ENCODE measurements around the gene RARB. TPM values are rescaled to one million over a fixed set of nuclear protein-coding genes. Genes with fewer than 3 reads are reported as not detected.

RARB gene
- total RNA-seq, 1 experiment from 2014 or later = not detected

- CTCF ChIA-PET = no interaction called here
- Histone ChIP-seq H3F3A (ENCODE audit: low read length, unreplicated experiment) (no peaks in the 10 kb centered on the region), H3K9ac (ENCODE audit: low read length) (no peak overlapping the region), H3K79me2 (ENCODE audit: low read length) (no peaks in the 10 kb centered on the region), H3K4me1 (ENCODE audit: insufficient read depth, low read length) (no peaks in the 10 kb centered on the region), H4K20me1 (ENCODE audit: low read length) (no peaks in the 10 kb centered on the region), H3K9me3 (ENCODE audit: low read length) (no peaks in the 10 kb centered on the region), H3K4me3 (ENCODE audit: low read length) (no peak overlapping the region), H3K36me3 (ENCODE audit: low read depth, low read length) (no peaks in the 10 kb centered on the region), H3K4me2 (ENCODE audit: low read length) (no peak overlapping the region), H2AFZ (ENCODE audit: low read length) (no peak overlapping the region), H3K27me3 (ENCODE audit: low read length) (no peaks in the 10 kb centered on the region), H3K27ac (ENCODE audit: low read length) (no peak overlapping the region), H3K9me2 (replicated peaks; ENCODE audit: low read length) (no peaks in the 10 kb centered on the region)
- TF ChIP-seq EZH2 (IDR thresholded peaks at IDR 0.05; ENCODE audit: low read length, unreplicated experiment) (no peak), EZH2phosphoT487 (IDR thresholded peaks at IDR 0.05; ENCODE audit: borderline replicate concordance, low read length) (no peak)
- TF ChIP-seq, protein P1, sequence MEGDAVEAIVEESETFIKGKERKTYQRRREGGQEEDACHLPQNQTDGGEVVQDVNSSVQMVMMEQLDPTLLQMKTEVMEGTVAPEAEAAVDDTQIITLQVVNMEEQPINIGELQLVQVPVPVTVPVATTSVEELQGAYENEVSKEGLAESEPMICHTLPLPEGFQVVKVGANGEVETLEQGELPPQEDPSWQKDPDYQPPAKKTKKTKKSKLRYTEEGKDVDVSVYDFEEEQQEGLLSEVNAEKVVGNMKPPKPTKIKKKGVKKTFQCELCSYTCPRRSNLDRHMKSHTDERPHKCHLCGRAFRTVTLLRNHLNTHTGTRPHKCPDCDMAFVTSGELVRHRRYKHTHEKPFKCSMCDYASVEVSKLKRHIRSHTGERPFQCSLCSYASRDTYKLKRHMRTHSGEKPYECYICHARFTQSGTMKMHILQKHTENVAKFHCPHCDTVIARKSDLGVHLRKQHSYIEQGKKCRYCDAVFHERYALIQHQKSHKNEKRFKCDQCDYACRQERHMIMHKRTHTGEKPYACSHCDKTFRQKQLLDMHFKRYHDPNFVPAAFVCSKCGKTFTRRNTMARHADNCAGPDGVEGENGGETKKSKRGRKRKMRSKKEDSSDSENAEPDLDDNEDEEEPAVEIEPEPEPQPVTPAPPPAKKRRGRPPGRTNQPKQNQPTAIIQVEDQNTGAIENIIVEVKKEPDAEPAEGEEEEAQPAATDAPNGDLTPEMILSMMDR (conservative IDR thresholded peaks at IDR 0.05; ENCODE audit: low read depth, low read length) = no peak
- no TSS peak for BruUV-seq (replicated peaks)
- intact Hi-C loops (cut with micrococcal nuclease) = loop anchor here (5.0 kb wide), 1 partner anchor 628 kb away; no protein-coding TSS in a partner anchor
- POLR2A ChIA-PET (ENCODE audit: unreplicated experiment) = no interaction called here
- no peak for DNase-seq
- no peak for ATAC-seq
Observed at GRCh38 chr3:25589783-25590258, 161.8 kb downstream of the RARB start.

- no peaks in the 10 kb centered on the region for H3K79me2 ChIP-seq (ENCODE audit: low read length)
- H2AFZ ChIP-seq (ENCODE audit: low read length) = no peak overlapping the region
- no peak overlapping the region for H3K4me2 ChIP-seq (ENCODE audit: low read length)
- intact Hi-C loops (cut with micrococcal nuclease) = loop anchor here (5.0 kb wide), 1 partner anchor 630 kb away; no protein-coding TSS in a partner anchor
- no peak overlapping the region for H3K4me3 ChIP-seq (ENCODE audit: low read length)
- ChIA-PET CTCF (interaction anchor here (1.2 kb wide), 1 partner anchor 60 kb away, joined by 4 read pairs; no protein-coding TSS in a partner anchor), POLR2A (ENCODE audit: unreplicated experiment) (no interaction called here)
- H3F3A ChIP-seq (ENCODE audit: low read length, unreplicated experiment) = no peaks in the 10 kb centered on the region
- no peak overlapping the region for H3K27ac ChIP-seq (ENCODE audit: low read length)
- no peaks in the 10 kb centered on the region for H3K4me1 ChIP-seq (ENCODE audit: insufficient read depth, low read length)
- ATAC-seq (peak; percentile 12; the same call in 1 of the 2 replicates), DNase-seq (peak; percentile 31)
- H4K20me1 ChIP-seq (ENCODE audit: low read length) = no peaks in the 10 kb centered on the region
- H3K36me3 ChIP-seq (ENCODE audit: low read depth, low read length) = peaks cover 3% of the 10 kb centered on the region; the same call in 1 of the 2 replicates
- H3K9me2 ChIP-seq (replicated peaks; ENCODE audit: low read length) = no peaks in the 10 kb centered on the region
- no peaks in the 10 kb centered on the region for H3K9me3 ChIP-seq (ENCODE audit: low read length)
- TF ChIP-seq EZH2phosphoT487 (IDR thresholded peaks at IDR 0.05; ENCODE audit: borderline replicate concordance, low read length) (no peak), EZH2 (IDR thresholded peaks at IDR 0.05; ENCODE audit: low read length, unreplicated experiment) (no peak)
- TF ChIP-seq, protein P1 (conservative IDR thresholded peaks at IDR 0.05; ENCODE audit: low read depth, low read length) = no peak
- no TSS peak for BruUV-seq (replicated peaks)
- H3K9ac ChIP-seq (ENCODE audit: low read length) = no peak overlapping the region
- no peaks in the 10 kb centered on the region for H3K27me3 ChIP-seq (ENCODE audit: low read length)
Observed at GRCh38 chr3:25592510-25592968, 164.5 kb downstream of the RARB start.

DNA sequence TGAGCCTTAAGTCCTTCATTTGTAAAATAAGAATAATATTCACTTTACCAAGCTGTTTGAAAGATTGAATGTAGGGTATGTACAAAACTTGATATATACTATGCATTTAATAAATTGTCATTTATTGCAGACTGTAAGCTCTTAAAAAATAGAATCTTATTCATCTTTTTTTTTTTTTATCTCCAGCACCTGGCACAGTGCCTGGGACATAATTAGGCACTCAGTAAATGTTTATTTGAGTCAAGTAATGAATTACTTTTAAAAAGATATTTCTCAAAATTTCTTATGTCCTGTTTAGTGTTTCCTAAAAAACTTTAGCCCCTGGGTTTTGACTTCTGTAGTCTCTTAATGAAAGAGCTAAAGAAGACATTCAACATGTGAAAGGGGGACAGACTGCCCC is 164.9 kb downstream of the RARB start:
- H4K20me1 ChIP-seq (ENCODE audit: low read length) = no peaks in the 10 kb centered on the region
- no peaks in the 10 kb centered on the region for H3K9me3 ChIP-seq (ENCODE audit: low read length)
- ATAC-seq (no peak), DNase-seq (no peak)
- no peaks in the 10 kb centered on the region for H3K27me3 ChIP-seq (ENCODE audit: low read length)
- no peak overlapping the region for H3K27ac ChIP-seq (ENCODE audit: low read length)
- H2AFZ ChIP-seq (ENCODE audit: low read length) = no peak overlapping the region
- TF ChIP-seq EZH2 (IDR thresholded peaks at IDR 0.05; ENCODE audit: low read length, unreplicated experiment) (no peak), EZH2phosphoT487 (IDR thresholded peaks at IDR 0.05; ENCODE audit: borderline replicate concordance, low read length) (no peak)
- TF ChIP-seq, protein P1 (conservative IDR thresholded peaks at IDR 0.05; ENCODE audit: low read depth, low read length) = no peak
- H3K4me1 ChIP-seq (ENCODE audit: insufficient read depth, low read length) = no peaks in the 10 kb centered on the region
- no peak overlapping the region for H3K4me3 ChIP-seq (ENCODE audit: low read length)
- CTCF ChIA-PET = interaction anchor here (1.2 kb wide), 1 partner anchor 60 kb away, joined by 4 read pairs; no protein-coding TSS in a partner anchor
- POLR2A ChIA-PET (ENCODE audit: unreplicated experiment) = no interaction called here
- peaks cover 5% of the 10 kb centered on the region; the same call in 1 of the 2 replicates for H3K36me3 ChIP-seq (ENCODE audit: low read depth, low read length)
- H3K9ac ChIP-seq (ENCODE audit: low read length) = no peak overlapping the region
- no peaks in the 10 kb centered on the region for H3K9me2 ChIP-seq (replicated peaks; ENCODE audit: low read length)
- no peaks in the 10 kb centered on the region for H3F3A ChIP-seq (ENCODE audit: low read length, unreplicated experiment)
- intact Hi-C loops (cut with micrococcal nuclease) = loop anchor here (5.0 kb wide), 1 partner anchor 631 kb away; no protein-coding TSS in a partner anchor
- no TSS peak for BruUV-seq (replicated peaks)
- H3K4me2 ChIP-seq (ENCODE audit: low read length) = no peak overlapping the region
- H3K79me2 ChIP-seq (ENCODE audit: low read length) = no peaks in the 10 kb centered on the region

All from PC-3 (cell line).